H9 (cell line): ENCODE measurements around the gene RBM5. TPM values are rescaled to one million over a fixed set of nuclear protein-coding genes. Genes with fewer than 3 reads are reported as not detected.

ENCODE experiments used
- DNase-seq: peaks from one replicate; pipeline ENCODE4 v3.0.0-alpha.2; 2017
- H2AFZ ChIP-seq: one replicate; pipeline ENCODE4 v1.6.1; 2013; ENCODE audit warnings: mild to moderate bottlenecking, low read length, control low read depth, moderate library complexity
- H2AK5ac ChIP-seq: 2 replicates; pipeline ENCODE4 v1.6.1; 2013; ENCODE audit warnings: low read length, control low read depth, mixed read lengths; ENCODE audit not compliant: insufficient read length
- H2BK120ac ChIP-seq: one replicate; pipeline ENCODE4 v1.6.1; 2013; ENCODE audit warnings: low read depth, mild to moderate bottlenecking, low read length, control low read depth, inconsistent platforms; ENCODE audit not compliant: poor library complexity, severe bottlenecking
- H2BK12ac ChIP-seq: 2 replicates; pipeline ENCODE4 v1.6.1; 2013; ENCODE audit warnings: low read length, control low read depth, mixed read lengths, low read depth; ENCODE audit not compliant: insufficient read length
- H2BK15ac ChIP-seq: 2 replicates; pipeline ENCODE4 v1.6.1; 2013; ENCODE audit warnings: low read depth, low read length, control low read depth
- H2BK20ac ChIP-seq: one replicate; pipeline ENCODE4 v1.6.1; 2013; ENCODE audit warnings: low read depth, mild to moderate bottlenecking, low read length, control low read depth, inconsistent platforms; ENCODE audit not compliant: poor library complexity, severe bottlenecking
- H2BK5ac ChIP-seq: 2 replicates; pipeline ENCODE4 v1.6.1; 2013; ENCODE audit warnings: low read length, control low read depth, mixed read lengths; ENCODE audit not compliant: insufficient read length
- H3K14ac ChIP-seq: 2 replicates; pipeline ENCODE4 v1.6.1; 2013; ENCODE audit warnings: low read length, control low read depth; ENCODE audit not compliant: insufficient read depth
- H3K18ac ChIP-seq: 2 replicates; pipeline ENCODE4 v1.6.1; 2013; ENCODE audit warnings: low read depth, mild to moderate bottlenecking, mixed read lengths, low read length, control low read depth; ENCODE audit not compliant: insufficient read length
- H3K23ac ChIP-seq: 2 replicates; pipeline ENCODE4 v1.6.1; 2013; ENCODE audit warnings: low read length, control low read depth, mixed read lengths, low read depth; ENCODE audit not compliant: insufficient read length
- H3K23me2 ChIP-seq: 2 replicates; pipeline ENCODE4 v1.6.1; 2013; ENCODE audit warnings: low read depth, mild to moderate bottlenecking, mixed read lengths, low read length, control low read depth; ENCODE audit not compliant: insufficient read length, poor library complexity, severe bottlenecking
- H3K27ac ChIP-seq: 2 replicates; pipeline ENCODE4 v1.5.1; 2013; ENCODE audit warnings: low read length, control low read depth, mixed read lengths, low read depth; ENCODE audit not compliant: insufficient read length
- H3K27me3 ChIP-seq: 2 replicates; pipeline ENCODE4 v1.6.1; 2013; ENCODE audit warnings: low read length, control low read depth, inconsistent platforms; ENCODE audit not compliant: insufficient read depth
- H3K4ac ChIP-seq: 2 replicates; pipeline ENCODE4 v1.6.1; 2013; ENCODE audit warnings: low read depth, mild to moderate bottlenecking, control low read depth, inconsistent platforms, low read length, moderate library complexity
- H3K4me1 ChIP-seq: 2 replicates; pipeline ENCODE4 v1.6.1; 2013; ENCODE audit warnings: low read length, control low read depth, inconsistent platforms; ENCODE audit not compliant: insufficient read depth
- H3K4me2 ChIP-seq: 2 replicates; pipeline ENCODE4 v1.6.1; 2013; ENCODE audit warnings: low read length, control low read depth, mixed read lengths; ENCODE audit not compliant: insufficient read length, insufficient read depth
- H3K56ac ChIP-seq: 2 replicates; pipeline ENCODE4 v1.6.1; 2013; ENCODE audit warnings: low read depth, mild to moderate bottlenecking, mixed read lengths, low read length, control low read depth; ENCODE audit not compliant: insufficient read length
- H3K79me1 ChIP-seq: 2 replicates; pipeline ENCODE4 v1.6.1; 2013; ENCODE audit warnings: low read depth, mild to moderate bottlenecking, moderate library complexity, low read length, control low read depth, inconsistent platforms; ENCODE audit not compliant: insufficient read depth, poor library complexity, severe bottlenecking
- H3K79me2 ChIP-seq: 2 replicates; pipeline ENCODE4 v1.6.1; 2013; ENCODE audit warnings: low read length, control low read depth, inconsistent platforms; ENCODE audit not compliant: insufficient read depth
- H3K9ac ChIP-seq: 2 replicates; pipeline ENCODE4 v1.6.1; 2013; ENCODE audit warnings: low read length, control low read depth, mixed read lengths; ENCODE audit not compliant: insufficient read length; ENCODE audit errors: extremely low read depth
- H3K9me3 ChIP-seq: one replicate; pipeline ENCODE4 v1.6.1; 2013; ENCODE audit warnings: low read depth, low read length, inconsistent platforms; ENCODE audit not compliant: control insufficient read depth
- H3T11ph ChIP-seq: one replicate; pipeline ENCODE4 v1.6.1; 2013; ENCODE audit warnings: mild to moderate bottlenecking, low read length, control low read depth, inconsistent platforms
- H4K20me1 ChIP-seq: one replicate; pipeline ENCODE4 v1.6.1; 2013; ENCODE audit not compliant: control insufficient read depth, insufficient read length, insufficient read depth
- H4K5ac ChIP-seq: 2 replicates; pipeline ENCODE4 v1.6.1; 2013; ENCODE audit warnings: low read depth, mild to moderate bottlenecking, mixed read lengths, low read length, control low read depth; ENCODE audit not compliant: insufficient read length
- H4K8ac ChIP-seq: replicated peaks from 2 replicates; pipeline ENCODE4 v1.6.1; 2013; ENCODE audit warnings: low read length, control low read depth, mixed read lengths, low read depth; ENCODE audit not compliant: insufficient read length
- H4K91ac ChIP-seq: 2 replicates; pipeline ENCODE4 v1.6.1; 2013; ENCODE audit warnings: low read depth, mild to moderate bottlenecking, moderate library complexity, mixed read lengths, low read length, control low read depth; ENCODE audit not compliant: insufficient read length
- H3K27ac Mint-ChIP-seq, 3 experiments: 2 replicates in 2 of 3; 3 replicates in 1 of 3; pipeline ENCODE4 v1.8.0; 2020 to 2021; ENCODE audit warnings: mixed read lengths in 3 of 3, mild to moderate bottlenecking in 1 of 3, moderate library complexity in 1 of 3
- H3K27me3 Mint-ChIP-seq: 2 replicates; pipeline ENCODE4 v1.8.0; 2021; ENCODE audit warnings: low read depth, mild to moderate bottlenecking, moderate library complexity, mixed read lengths
- H3K36me3 Mint-ChIP-seq, 3 experiments: 2 replicates in 2 of 3; 3 replicates in 1 of 3; pipeline ENCODE4 v1.8.0; 2020 to 2021; ENCODE audit warnings: low read depth in 3 of 3, mixed read lengths in 3 of 3; ENCODE audit not compliant: insufficient read depth in 1 of 3
- H3K4me1 Mint-ChIP-seq, 2 experiments: 2 replicates each; pipeline ENCODE4 v1.8.0; 2020; ENCODE audit warnings: mixed read lengths in 2 of 2
- H3K4me3 Mint-ChIP-seq, 2 experiments: 2 replicates in 1 of 2; 3 replicates in 1 of 2; pipeline ENCODE4 v1.8.0; 2020 to 2021; ENCODE audit warnings: mild to moderate bottlenecking in 2 of 2, mixed read lengths in 2 of 2, moderate library complexity in 1 of 2
- H3K9me3 Mint-ChIP-seq, 2 experiments: 2 replicates in 1 of 2; 3 replicates in 1 of 2; pipeline ENCODE4 v1.8.0; 2020; ENCODE audit warnings: mild to moderate bottlenecking in 2 of 2, mixed read lengths in 2 of 2, moderate library complexity in 1 of 2
- CTCF ChIP-seq: fragments of 200-600 bp; sonication (generic); conservative IDR thresholded peaks from 3 replicates; pipeline ENCODE4 v1.8.0; 2021; ENCODE audit warnings: antibody characterized with exemption, mild to moderate bottlenecking
- WGBS: extraction: QIAGEN DNeasy Blood & Tissue Kit; methylation state at CpG from one replicate; pipeline ENCODE4 v1.1.7; 2013; ENCODE audit warnings: missing lambda C conversion rate, low lambda C conversion rate, mixed read lengths; ENCODE audit not compliant: insufficient read length; ENCODE audit errors: extremely low coverage; 5-methylcytosine and 5-hydroxymethylcytosine counted together
- total RNA-seq: library from RNA; stranded (reverse); gene quantifications from 2 replicates; pipeline ENCODE4 v1.2.1, GENCODE V29; 2021

Gene RBM5
- total RNA-seq, 1 experiment from 2014 or later, result 123 TPM

GRCh38 chr3:50117120-50117519 lies 28.4 kb downstream of the RBM5 start:
- Mint-ChIP-seq H3K4me3 (no peak overlapping the region), H3K27ac (no peak overlapping the region), H3K27me3 (peaks cover 4% of the 10 kb centered on the region; the same call in 1 of the 2 replicates), H3K4me1 (peaks cover 14 to 17% of the 10 kb centered on the region in 2 experiments), H3K36me3 (peaks cover 58 to 81% (median 71%) of the 10 kb centered on the region in 3 experiments; a peak in 6 of 7 replicates), H3K9me3 (no peaks in the 10 kb centered on the region)
- no peak overlapping the region for H2BK12ac ChIP-seq
- H4K5ac ChIP-seq, result no peak overlapping the region
- no peaks in the 10 kb centered on the region for H3K9me3 ChIP-seq
- no peak overlapping the region for H4K8ac ChIP-seq
- no peak overlapping the region for H2BK120ac ChIP-seq
- H3K14ac ChIP-seq, result no peak overlapping the region
- H3K79me2 ChIP-seq, result no peaks in the 10 kb centered on the region
- no peaks in the 10 kb centered on the region for H3K23me2 ChIP-seq
- no peak overlapping the region for H4K91ac ChIP-seq
- H2BK5ac ChIP-seq, result no peak overlapping the region
- H3K4me1 ChIP-seq, result no peaks in the 10 kb centered on the region
- H2BK15ac ChIP-seq, result no peak overlapping the region
- no peaks in the 10 kb centered on the region for H3K27me3 ChIP-seq
- H3T11ph ChIP-seq, result no peak overlapping the region
- H3K18ac ChIP-seq, result no peak overlapping the region
- no peak overlapping the region for H3K23ac ChIP-seq
- TF ChIP-seq CTCF, result no peak
- H4K20me1 ChIP-seq, result no peaks in the 10 kb centered on the region
- no peak overlapping the region for H3K56ac ChIP-seq
- no peak overlapping the region for H3K27ac ChIP-seq
- no peak overlapping the region for H3K4ac ChIP-seq
- no CpG with 5 or more reads among the region's 8 CpGs for WGBS
- no peak overlapping the region for H2AFZ ChIP-seq
- H2AK5ac ChIP-seq, result no peak overlapping the region
- no peaks in the 10 kb centered on the region for H3K79me1 ChIP-seq
- no peak for DNase-seq
- no peak overlapping the region for H3K9ac ChIP-seq
- no peak overlapping the region for H3K4me2 ChIP-seq
- H2BK20ac ChIP-seq, result no peak overlapping the region
